OCI-LY3 (cell line): ENCODE data around the gene LNPEP.

ENCODE experiments used
- H2AFZ ChIP-seq: fragments of 200-600, 300-600 bp; shearing (Covaris generic); 2 replicates; pipeline ENCODE4 v1.6.0; 2014; ENCODE audit warnings: antibody characterized with exemption, low read depth, low read length
- H3K27ac ChIP-seq: fragments of 200-600, 300-600 bp; sonication (generic); 2 replicates; pipeline ENCODE4 v1.5.1; 2014; ENCODE audit warnings: mild to moderate bottlenecking, low read length, moderate library complexity, mixed read lengths
- H3K27me3 ChIP-seq: fragments of 200-600, 300-600 bp; sonication (generic); 2 replicates; pipeline ENCODE4 v1.6.1; 2014; ENCODE audit warnings: low read depth, low read length, mixed read lengths
- H3K36me3 ChIP-seq: fragments of 200-600, 300-600 bp; sonication (generic); replicated peaks from 2 replicates; pipeline ENCODE3; 2014; ENCODE audit warnings: low read depth, low read length, mixed read lengths
- H3K4me1 ChIP-seq: fragments of 300-600, 200-600 bp; sonication (generic); 2 replicates; pipeline ENCODE4 v1.6.1; 2014; ENCODE audit warnings: low read length, mixed read lengths
- H3K4me2 ChIP-seq: fragments of 200-600, 300-600 bp; sonication (generic); 2 replicates; pipeline ENCODE4 v1.6.1; 2014; ENCODE audit warnings: low read length, mixed read lengths
- H3K4me3 ChIP-seq: fragments of 300-600, 200-600 bp; sonication (generic); 2 replicates; pipeline ENCODE4 v1.5.1; 2014; ENCODE audit warnings: antibody characterized with exemption, mild to moderate bottlenecking, low read length, moderate library complexity
- H3K79me2 ChIP-seq: fragments of 300-600, 200-600 bp; shearing (Covaris generic); 2 replicates; pipeline ENCODE4 v1.6.1; 2014; ENCODE audit warnings: mild to moderate bottlenecking, low read length, mixed read lengths
- H3K9ac ChIP-seq: fragments of 300-600, 200-600 bp; shearing (Covaris generic); 2 replicates; pipeline ENCODE4 v1.6.0; 2014; ENCODE audit warnings: mild to moderate bottlenecking, low read length, moderate library complexity
- H3K9me3 ChIP-seq: fragments of 200-600, 300-600 bp; shearing (Covaris generic); 2 replicates; pipeline ENCODE4 v1.6.1; 2014; ENCODE audit warnings: low read length, mixed read lengths; ENCODE audit not compliant: insufficient read depth
- H4K20me1 ChIP-seq: fragments of 200-600, 300-600 bp; sonication (generic); 2 replicates; pipeline ENCODE4 v1.6.1; 2016; ENCODE audit warnings: low read length, mixed read lengths; ENCODE audit not compliant: insufficient read depth
- EZH2phosphoT487 ChIP-seq: fragments of 200-600 bp; shearing (Covaris generic); IDR thresholded peaks from 2 replicates; pipeline ENCODE4 v1.6.1; 2018; ENCODE audit warnings: antibody characterized with exemption, mixed run types, low read depth
- TF ChIP-seq, protein P1 (sequence below): fragments of 200-600, 300-600 bp; sonication (generic); IDR thresholded peaks from 2 replicates; pipeline ENCODE4 v1.5.1; 2014; ENCODE audit warnings: antibody characterized with exemption, low read length, low read depth

Gene LNPEP

GRCh38 chr5:96931605-96932004 is 4.3 kb upstream of the LNPEP start:
- peak overlapping the region; percentile 94 for H3K4me2 ChIP-seq
- H3K27ac ChIP-seq = peak overlapping the region; percentile 12
- TF ChIP-seq, protein P1, sequence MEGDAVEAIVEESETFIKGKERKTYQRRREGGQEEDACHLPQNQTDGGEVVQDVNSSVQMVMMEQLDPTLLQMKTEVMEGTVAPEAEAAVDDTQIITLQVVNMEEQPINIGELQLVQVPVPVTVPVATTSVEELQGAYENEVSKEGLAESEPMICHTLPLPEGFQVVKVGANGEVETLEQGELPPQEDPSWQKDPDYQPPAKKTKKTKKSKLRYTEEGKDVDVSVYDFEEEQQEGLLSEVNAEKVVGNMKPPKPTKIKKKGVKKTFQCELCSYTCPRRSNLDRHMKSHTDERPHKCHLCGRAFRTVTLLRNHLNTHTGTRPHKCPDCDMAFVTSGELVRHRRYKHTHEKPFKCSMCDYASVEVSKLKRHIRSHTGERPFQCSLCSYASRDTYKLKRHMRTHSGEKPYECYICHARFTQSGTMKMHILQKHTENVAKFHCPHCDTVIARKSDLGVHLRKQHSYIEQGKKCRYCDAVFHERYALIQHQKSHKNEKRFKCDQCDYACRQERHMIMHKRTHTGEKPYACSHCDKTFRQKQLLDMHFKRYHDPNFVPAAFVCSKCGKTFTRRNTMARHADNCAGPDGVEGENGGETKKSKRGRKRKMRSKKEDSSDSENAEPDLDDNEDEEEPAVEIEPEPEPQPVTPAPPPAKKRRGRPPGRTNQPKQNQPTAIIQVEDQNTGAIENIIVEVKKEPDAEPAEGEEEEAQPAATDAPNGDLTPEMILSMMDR = no peak
- TF ChIP-seq EZH2phosphoT487 = no peak
- peaks cover 37% of the 10 kb centered on the region for H3K4me1 ChIP-seq
- H3K9ac ChIP-seq = 0 out of 2 replicates have a peak overlapping the region, but pooled peaks have one; percentile 7
- H3K9me3 ChIP-seq = peaks cover 2% of the 10 kb centered on the region; the same call in 1 of the 2 replicates
- peak overlapping the region; percentile 98 for H3K4me3 ChIP-seq
- no peaks in the 10 kb centered on the region for H3K27me3 ChIP-seq
- H3K79me2 ChIP-seq = peaks cover 26% of the 10 kb centered on the region
- H2AFZ ChIP-seq = no peak overlapping the region
- H4K20me1 ChIP-seq = no peaks in the 10 kb centered on the region
- no peaks in the 10 kb centered on the region for H3K36me3 ChIP-seq

- H3K4me2 ChIP-seq = peak overlapping the region; percentile 94
Measured at GRCh38 chr5:96932026-96932425, 3.9 kb upstream of the LNPEP start.

GRCh38 chr5:96933764-96934707 is 1.8 kb upstream of the LNPEP start:
- H2AFZ ChIP-seq = peak overlapping the region; percentile 67
- H3K79me2 ChIP-seq = peaks cover 51% of the 10 kb centered on the region

More at GRCh38 chr5:96932026-96932425, 3.9 kb upstream of the LNPEP start:
- Histone ChIP-seq H3K79me2 (peaks cover 31% of the 10 kb centered on the region), H2AFZ (no peak overlapping the region), H3K36me3 (no peaks in the 10 kb centered on the region), H3K27ac (peak overlapping the region; percentile 12), H4K20me1 (0 out of 2 replicates have a peak, but pooled peaks cover under 1% of the 10 kb centered on the region), H3K4me3 (peak overlapping the region; percentile 98), H3K9ac (0 out of 2 replicates have a peak overlapping the region, but pooled peaks have one; percentile 99), H3K4me1 (peaks cover 37% of the 10 kb centered on the region), H3K9me3 (peaks cover 2% of the 10 kb centered on the region; the same call in 1 of the 2 replicates), H3K27me3 (no peaks in the 10 kb centered on the region)
- TF ChIP-seq, protein P1 = no peak
- no peak for TF ChIP-seq EZH2phosphoT487

More at GRCh38 chr5:96933764-96934707, 1.8 kb upstream of the LNPEP start:
- Histone ChIP-seq H3K27ac (peak overlapping the region; percentile 98), H3K4me3 (peak overlapping the region; percentile 98), H3K9ac (peak overlapping the region; percentile 99), H3K4me2 (peak overlapping the region; percentile 94), H3K27me3 (no peaks in the 10 kb centered on the region), H4K20me1 (peaks cover 18% of the 10 kb centered on the region), H3K9me3 (peaks cover 2% of the 10 kb centered on the region; the same call in 1 of the 2 replicates), H3K4me1 (peaks cover 54% of the 10 kb centered on the region), H3K36me3 (peaks cover 4% of the 10 kb centered on the region)
- TF ChIP-seq, protein P1 = no peak
- TF ChIP-seq EZH2phosphoT487 = no peak
